HG03442 (cell line): ENCODE measurements around the gene THOP1.
A peak's percentile ranks its signal among the peaks of the same experiment; 100 is the strongest.
"Not testable (repeated sequence)": the region's sequence is repeated elsewhere in the genome, so short reads cannot be mapped to it uniquely, and the experiment has no call there.

Source experiments
- ATAC-seq: cut with Tn5 transposase; IDR thresholded peaks from one replicate; pipeline ENCODE4 v1.9.1; 2021; ENCODE audit warnings: mild to moderate bottlenecking, moderate library complexity; ENCODE audit not compliant: unreplicated experiment

Gene THOP1

GRCh38 chr19:2815191-2815614 lies 29.9 kb downstream of the THOP1 start:
- ATAC-seq: no peak

GRCh38 chr19:2815923-2816322 lies 30.6 kb downstream of the THOP1 start:
- no peak for ATAC-seq

- no peak for ATAC-seq
These were observed 31.3 kb downstream of the THOP1 start for GRCh38 chr19:2816641-2817040.

- ATAC-seq: not testable (repeated sequence)
These were observed 32.0 kb downstream of the THOP1 start for GRCh38 chr19:2817237-2817829.

- ATAC-seq: peak; percentile 89
These were observed 34.3 kb downstream of the THOP1 start, which contains the start of gene ZNF554 for GRCh38 chr19:2819540-2820111. TSS of gene ZNF554 (plus strand) at chr19:2819868. CDS start at chr19:2820072, 204 bp downstream.

- ATAC-seq: peak; percentile 9
These were observed 34.9 kb downstream of the THOP1 start for GRCh38 chr19:2820112-2820702.

GRCh38 chr19:2822846-2823245 lies 37.5 kb downstream of the THOP1 start:
- no peak for ATAC-seq

GRCh38 chr19:2823646-2824045 lies 38.3 kb downstream of the THOP1 start:
- ATAC-seq: no peak

GRCh38 chr19:2824129-2824528 lies 38.8 kb downstream of the THOP1 start:
- no peak for ATAC-seq

- ATAC-seq: no peak
These were observed 41.7 kb downstream of the THOP1 start for GRCh38 chr19:2827022-2827421.

- no peak for ATAC-seq
These were observed 42.7 kb downstream of the THOP1 start for GRCh38 chr19:2827840-2828489.

GRCh38 chr19:2834294-2834871 lies 49.1 kb downstream of the THOP1 start:
- ATAC-seq: no peak

- ATAC-seq: no peak
These were observed 52.1 kb downstream of the THOP1 start for GRCh38 chr19:2837430-2837829.

GRCh38 chr19:2840794-2841791 lies 55.8 kb downstream of the THOP1 start, which contains the start of gene ZNF555:
TSS of gene ZNF555 (plus strand) at chr19:2841475. CDS start at chr19:2841573, 98 bp downstream.
- ATAC-seq: peak; percentile 86

GRCh38 chr19:2841855-2842574 lies 56.7 kb downstream of the THOP1 start:
- ATAC-seq: no peak

- no peak for ATAC-seq
These were observed 59.8 kb downstream of the THOP1 start for GRCh38 chr19:2845107-2845506.

GRCh38 chr19:2846180-2846894 lies 61.0 kb downstream of the THOP1 start:
- no peak for ATAC-seq

GRCh38 chr19:2847507-2847906 lies 62.2 kb downstream of the THOP1 start:
- ATAC-seq: no peak

- no peak for ATAC-seq
These were observed 63.3 kb downstream of the THOP1 start for GRCh38 chr19:2848616-2849015.
